B cell (primary cell): Measurements from ENCODE around the gene FMN1.

Experiments used
- EZH2 ChIP-seq: IDR thresholded peaks from 2 replicates; pipeline ENCODE4 v1.6.1; 2012; ENCODE audit warnings: borderline replicate concordance, low read depth, mild to moderate bottlenecking, moderate library complexity, low read length; ENCODE audit not compliant: insufficient read depth, poor library complexity, severe bottlenecking
- TF ChIP-seq, protein P1 (sequence below): fragments of 200-600 bp; IDR thresholded peaks from one replicate; pipeline ENCODE4 v1.8.0; 2022; ENCODE audit warnings: antibody characterized with exemption, mild to moderate bottlenecking

DNA sequence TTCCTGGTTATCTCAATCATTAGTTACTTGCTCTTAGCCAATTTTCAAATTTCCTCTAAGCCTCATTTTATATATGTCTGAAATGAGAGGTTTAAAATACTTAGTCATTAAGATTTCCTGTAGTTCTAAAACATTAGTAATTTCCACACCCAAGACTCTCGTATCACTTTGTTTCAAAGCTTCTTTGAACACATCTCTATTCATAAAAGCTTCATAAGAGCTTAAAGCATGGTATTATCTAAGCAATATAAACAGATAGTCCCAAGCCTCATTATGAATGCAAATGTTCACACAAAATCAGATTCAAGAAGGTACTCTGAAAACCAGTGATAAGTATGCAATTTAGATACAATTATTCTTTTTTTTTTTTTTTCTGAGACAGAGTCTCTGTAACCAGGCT, 217.0 kb downstream of the FMN1 start:
- TF ChIP-seq, protein P1, sequence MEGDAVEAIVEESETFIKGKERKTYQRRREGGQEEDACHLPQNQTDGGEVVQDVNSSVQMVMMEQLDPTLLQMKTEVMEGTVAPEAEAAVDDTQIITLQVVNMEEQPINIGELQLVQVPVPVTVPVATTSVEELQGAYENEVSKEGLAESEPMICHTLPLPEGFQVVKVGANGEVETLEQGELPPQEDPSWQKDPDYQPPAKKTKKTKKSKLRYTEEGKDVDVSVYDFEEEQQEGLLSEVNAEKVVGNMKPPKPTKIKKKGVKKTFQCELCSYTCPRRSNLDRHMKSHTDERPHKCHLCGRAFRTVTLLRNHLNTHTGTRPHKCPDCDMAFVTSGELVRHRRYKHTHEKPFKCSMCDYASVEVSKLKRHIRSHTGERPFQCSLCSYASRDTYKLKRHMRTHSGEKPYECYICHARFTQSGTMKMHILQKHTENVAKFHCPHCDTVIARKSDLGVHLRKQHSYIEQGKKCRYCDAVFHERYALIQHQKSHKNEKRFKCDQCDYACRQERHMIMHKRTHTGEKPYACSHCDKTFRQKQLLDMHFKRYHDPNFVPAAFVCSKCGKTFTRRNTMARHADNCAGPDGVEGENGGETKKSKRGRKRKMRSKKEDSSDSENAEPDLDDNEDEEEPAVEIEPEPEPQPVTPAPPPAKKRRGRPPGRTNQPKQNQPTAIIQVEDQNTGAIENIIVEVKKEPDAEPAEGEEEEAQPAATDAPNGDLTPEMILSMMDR: no peak
- TF ChIP-seq EZH2: no peak
